ENCODE measurements around the gene AGAP1.

Gene AGAP1

DNA sequence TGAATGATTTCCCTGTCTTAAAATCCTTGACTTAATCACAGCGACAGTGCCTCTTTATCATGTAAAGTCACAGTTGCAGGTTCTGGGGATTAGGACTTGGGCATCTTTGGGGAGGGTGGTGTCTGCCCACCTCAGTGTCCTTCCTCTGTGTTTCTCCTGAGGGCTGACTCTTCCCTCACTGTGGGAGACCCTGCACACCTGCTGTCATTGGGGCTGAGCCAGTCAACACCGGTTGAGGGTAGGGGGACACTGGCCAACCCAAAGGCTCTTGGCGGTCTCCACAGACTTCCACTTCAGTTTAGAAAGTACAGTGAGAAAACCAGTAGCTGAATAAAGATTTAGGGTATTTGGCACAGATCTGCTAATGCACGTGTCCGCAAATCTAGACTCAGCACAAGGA, 36.9 kb downstream of the AGAP1 start:
- H3K4me3 ChIP-seq (ENCODE audit: low read depth, low read length) = no peak overlapping the region

DNA sequence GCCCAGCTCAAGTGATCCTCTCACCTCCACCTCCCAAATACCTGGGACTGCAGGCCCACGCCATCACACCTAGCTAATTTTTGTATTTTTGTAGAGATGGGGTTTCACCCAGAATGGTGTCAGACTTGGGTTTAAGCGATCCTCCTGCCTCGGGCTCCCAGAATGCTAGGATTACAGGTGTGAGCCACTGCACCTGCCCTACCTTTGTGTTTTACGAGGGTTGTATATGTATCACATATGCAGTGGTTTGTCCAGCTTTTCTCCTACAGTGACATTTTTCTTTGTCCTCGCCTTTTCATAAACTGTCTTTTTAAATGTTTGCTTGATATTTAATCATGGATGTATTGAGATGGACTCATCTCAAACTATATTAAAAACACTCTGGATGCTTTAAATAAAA, 38.5 kb downstream of the AGAP1 start:
- no peak overlapping the region for H3K4me3 ChIP-seq (ENCODE audit: low read depth, low read length)

DNA sequence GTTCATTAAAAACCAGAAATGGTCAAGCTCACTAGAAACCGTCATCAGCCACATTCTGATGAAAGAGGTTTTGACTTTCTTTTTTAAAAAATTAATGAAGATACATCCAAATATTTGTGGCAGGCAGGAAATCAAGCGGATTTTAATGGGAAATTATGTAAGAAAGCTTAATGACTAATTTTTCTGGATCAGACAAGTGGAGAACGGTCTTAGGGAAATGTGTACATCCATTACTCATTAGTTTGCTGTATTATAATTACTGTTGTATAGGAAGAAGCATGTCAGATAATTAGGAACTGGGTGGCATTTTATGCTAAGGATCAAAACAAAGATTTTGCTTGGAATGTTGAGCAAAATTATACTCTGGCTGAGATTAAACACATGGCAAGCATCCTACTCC, 39.4 kb downstream of the AGAP1 start:
- no peak overlapping the region for H3K4me3 ChIP-seq (ENCODE audit: low read depth, low read length)

DNA sequence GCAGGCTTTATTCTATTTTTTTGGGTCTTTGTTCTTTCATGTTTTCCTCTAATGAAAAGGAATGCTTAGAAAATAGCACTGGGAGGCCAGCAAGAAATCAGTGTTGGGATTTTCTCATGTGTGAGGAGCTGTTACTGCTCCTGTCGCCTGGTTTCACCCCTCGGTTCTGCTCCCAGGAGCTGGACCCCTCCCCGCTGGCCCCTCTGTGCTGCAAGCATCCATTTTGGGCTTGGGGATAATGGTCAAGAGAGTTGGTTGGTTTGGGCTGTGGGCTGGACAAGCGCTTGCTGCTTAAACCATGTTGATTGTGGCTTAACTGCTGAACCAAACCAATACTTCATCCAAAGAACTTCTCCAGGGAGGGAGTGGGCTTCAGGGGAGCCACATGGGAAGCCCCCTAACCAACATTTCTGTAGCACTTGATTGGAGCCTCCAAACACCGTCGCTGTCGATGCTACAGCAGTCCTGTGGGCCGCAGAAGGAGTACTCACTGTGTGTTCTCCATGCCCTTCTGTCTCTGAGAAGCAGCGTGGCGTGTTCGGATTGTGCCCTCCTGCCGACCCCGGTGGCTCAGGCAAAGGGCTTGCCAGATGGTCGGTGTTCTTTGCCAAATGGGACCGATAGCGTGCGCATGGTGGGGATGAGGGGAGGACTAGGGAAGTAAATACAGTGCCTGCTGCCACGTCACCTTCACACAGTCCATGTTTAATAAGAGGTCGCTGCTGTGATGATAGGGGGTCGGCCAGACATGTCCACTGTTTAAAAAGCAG, 40.0 kb downstream of the AGAP1 start:
- H3K4me3 ChIP-seq (ENCODE audit: low read depth, low read length) = no peak overlapping the region

DNA sequence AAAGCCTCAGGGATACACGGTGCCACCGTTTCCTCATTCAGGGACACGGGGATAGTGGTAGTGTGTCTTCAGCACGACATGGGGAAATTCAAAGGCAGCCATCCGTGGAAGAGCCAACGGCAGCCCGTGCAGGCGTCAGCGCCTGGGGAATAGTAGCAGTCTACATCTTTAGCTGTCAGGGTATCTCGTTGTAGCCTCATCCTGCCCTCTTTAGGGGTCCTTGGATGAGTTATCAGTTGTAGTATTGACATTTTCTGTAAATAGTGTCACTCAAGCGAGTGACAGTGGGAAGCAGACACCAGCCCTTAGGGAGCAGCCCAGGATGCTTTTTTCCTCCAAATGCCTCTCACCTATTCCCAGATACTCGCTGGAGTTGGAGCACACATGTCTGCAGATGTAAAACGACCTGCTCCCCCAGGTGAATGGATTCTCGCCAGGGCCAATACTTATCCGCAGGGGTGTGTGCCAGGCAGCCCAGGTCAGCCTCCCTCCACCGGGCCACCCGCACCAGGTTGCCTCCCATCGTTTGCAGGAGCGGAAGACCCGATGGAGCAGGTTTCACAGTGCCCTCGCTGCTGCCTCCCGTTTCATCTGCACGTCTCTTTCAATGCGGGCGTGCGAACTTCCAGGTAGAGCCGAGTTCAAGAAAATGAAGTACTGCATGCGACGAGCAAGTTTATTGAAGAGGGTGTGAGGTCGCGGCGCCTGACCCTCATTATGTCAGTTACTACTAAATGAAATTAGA, 41.0 kb downstream of the AGAP1 start:
- no peak overlapping the region for H3K4me3 ChIP-seq (ENCODE audit: low read depth, low read length)

DNA sequence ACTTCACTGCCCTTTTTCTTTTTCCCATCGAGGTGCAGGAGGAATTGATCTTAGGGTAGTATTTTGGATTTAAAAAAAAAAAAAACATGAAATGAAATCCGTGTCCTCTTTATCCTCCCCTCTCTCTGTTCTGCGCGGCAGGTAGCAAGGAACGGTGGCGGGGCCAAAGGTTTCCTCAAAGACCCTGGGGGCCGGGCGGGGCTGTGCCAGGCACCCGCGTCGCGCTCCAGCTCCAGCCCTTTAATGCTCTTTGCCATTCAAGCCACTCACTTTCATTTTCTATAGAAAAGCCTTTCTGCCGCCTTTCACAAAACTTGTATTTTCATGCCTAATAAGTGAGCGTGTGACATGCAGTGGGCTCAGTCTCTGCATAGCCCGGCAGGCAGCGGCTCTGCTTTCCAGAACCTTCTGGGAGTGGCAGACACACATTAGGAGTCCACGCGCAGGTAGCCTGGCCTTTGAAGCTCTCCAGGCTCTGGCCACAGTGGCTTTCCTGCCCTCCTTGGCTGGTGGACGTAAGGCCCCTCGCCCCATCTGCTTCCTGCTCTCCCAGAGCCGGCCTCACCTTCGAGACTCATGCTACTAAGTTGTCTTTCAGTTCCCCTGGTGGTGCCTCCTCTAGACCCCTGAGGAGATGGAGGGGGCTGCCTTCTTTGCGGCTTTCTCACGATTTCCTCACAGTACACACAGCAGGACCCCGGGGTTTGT, 41.7 kb downstream of the AGAP1 start:
- H3K4me3 ChIP-seq (ENCODE audit: low read depth, low read length) = no peak overlapping the region

DNA sequence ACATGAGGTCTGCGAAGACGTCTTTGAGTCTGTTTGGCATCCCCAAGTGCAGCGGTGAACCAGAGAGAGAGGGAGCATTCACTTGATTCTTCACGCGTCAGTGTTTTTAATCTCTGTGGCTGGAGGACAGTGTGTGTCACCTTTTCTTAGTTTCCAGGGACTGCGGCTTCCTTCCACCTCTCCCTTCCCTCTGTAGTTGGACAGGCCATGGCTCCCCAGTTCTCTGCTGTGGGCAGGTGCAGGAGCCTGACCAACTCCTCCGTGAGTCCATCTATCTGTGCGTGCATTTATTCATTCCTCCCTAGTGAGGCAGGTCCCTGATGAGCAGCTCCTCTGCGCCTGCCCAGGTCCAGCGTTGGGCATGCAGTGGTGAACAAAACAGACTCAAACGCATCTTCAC, 42.9 kb downstream of the AGAP1 start:
- no peak overlapping the region for H3K4me3 ChIP-seq (ENCODE audit: low read depth, low read length)

DNA sequence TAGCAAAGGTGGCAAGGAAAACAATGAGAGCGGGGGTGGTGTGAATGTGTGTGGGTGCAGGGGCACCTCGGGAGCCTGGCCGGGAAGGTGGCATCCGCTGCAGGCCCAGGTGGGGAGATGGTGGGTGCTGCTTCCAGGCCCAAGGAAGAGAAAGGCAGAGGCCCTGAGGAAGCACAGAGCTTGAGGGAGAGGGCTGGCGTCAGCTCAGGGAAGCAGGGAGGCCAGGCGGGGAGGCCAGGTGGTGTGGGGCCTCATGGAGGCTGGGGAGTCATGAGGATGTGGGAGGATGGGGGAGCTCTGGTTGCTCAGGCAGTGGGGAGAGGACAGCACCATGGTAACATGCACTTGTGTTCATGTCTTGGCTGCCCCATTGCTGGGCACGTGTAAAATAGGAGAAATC, 43.3 kb downstream of the AGAP1 start:
- H3K4me3 ChIP-seq (ENCODE audit: low read depth, low read length) = no peak overlapping the region

DNA sequence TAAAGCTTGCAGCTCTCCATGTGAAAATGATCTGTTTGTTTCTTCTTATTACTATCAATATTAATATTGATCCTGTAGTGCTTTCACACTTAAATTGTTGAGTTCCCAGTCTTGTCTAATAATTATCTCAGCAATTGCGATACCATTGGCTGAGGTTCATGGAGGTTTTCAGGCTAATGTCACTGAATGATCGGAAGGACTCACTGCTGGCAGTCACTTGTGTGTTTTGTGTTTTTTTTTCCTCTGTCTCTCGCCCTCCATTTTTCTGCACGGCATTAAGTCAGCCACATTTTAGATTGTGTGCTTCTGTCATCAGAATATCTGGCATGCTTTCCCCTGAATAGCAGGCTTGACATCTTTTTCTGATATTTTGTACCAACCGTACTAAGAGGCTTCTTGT, 43.7 kb downstream of the AGAP1 start:
- H3K4me3 ChIP-seq (ENCODE audit: low read depth, low read length) = no peak overlapping the region

DNA sequence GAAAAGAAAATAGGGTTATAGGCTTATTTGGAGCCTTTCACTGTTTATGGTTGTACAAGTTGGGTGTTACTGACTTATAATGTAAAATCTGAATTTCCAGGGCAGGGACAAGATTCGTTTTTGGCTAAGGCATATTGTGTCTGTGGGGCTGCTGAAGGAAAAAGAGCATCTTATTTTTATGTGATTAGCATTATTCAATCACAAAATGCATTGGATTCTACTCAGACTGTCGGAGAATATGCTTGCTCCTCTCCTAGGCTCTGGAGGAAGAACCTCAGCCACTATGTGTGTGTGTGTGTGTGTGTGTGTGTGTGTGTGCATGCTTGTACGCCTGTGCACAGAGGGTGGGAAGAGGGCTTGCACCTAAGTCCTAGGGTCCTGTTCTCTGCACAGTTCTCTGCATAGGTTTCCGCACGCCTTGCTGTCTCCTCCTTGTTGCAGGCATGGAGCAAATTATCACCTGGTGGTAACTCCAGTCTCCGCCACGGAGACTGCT, 44.3 kb downstream of the AGAP1 start:
- no peak overlapping the region for H3K4me3 ChIP-seq (ENCODE audit: low read depth, low read length)

DNA sequence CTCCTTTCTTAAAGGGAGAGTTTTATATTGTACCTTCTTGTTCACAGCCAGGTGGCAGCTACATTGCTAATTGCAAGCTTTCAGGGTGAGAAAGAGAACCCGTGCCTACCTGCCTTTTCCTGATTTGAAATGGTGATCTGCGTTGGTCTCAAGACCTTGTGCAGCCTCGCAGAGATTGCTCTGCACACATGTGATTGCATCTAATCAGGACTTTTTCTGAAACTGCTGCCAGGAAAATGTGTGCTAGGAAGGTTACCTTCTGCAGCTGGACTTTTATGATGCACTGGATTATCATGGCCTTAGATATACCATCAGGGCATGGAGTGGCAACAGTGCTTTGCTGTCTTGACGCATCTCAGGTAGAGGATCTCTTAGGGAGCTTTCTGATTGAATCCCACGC, 45.1 kb downstream of the AGAP1 start:
- no peak overlapping the region for H3K4me3 ChIP-seq (ENCODE audit: low read depth, low read length)

DNA sequence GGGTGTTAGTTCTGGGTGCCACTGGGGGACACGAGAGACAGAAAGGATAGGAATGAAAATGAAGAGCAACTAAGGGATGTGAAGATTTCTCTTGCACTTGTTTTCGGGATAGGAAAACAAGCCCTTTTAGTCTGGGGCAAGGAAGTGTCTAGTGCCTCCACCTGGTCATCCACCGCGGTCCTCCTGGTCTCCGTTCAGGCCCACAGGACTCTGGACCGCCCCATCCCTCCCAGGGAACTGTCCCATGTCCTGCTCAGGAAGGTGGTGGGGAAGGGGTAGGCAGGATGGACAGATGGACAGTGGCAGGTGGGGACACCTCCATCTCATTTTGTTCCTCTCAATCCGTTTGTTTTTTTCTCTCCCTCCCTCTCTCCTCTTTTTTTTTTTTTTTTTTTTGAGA, 45.9 kb downstream of the AGAP1 start:
- H3K4me3 ChIP-seq (ENCODE audit: low read depth, low read length) = no peak overlapping the region

DNA sequence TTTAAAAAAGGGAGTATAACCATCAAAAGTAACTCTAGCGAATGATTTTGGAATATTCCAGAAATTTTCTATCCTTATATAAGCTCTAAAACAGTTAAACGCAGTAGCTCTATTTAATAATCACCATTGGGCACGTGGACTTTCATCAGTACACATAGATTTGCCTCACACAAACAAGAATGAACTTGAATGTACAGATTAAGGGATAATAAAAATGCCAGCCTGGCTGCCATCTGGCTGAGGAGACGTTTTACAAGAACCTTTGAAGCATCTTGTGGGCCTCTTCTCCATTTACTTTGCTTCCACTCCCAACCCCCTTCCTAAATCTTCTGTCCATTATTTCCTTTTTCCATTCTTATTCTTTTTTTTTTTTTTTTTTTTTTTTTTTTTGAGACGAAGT, 47.2 kb downstream of the AGAP1 start:
- H3K4me3 ChIP-seq (ENCODE audit: low read depth, low read length) = no peak overlapping the region

DNA sequence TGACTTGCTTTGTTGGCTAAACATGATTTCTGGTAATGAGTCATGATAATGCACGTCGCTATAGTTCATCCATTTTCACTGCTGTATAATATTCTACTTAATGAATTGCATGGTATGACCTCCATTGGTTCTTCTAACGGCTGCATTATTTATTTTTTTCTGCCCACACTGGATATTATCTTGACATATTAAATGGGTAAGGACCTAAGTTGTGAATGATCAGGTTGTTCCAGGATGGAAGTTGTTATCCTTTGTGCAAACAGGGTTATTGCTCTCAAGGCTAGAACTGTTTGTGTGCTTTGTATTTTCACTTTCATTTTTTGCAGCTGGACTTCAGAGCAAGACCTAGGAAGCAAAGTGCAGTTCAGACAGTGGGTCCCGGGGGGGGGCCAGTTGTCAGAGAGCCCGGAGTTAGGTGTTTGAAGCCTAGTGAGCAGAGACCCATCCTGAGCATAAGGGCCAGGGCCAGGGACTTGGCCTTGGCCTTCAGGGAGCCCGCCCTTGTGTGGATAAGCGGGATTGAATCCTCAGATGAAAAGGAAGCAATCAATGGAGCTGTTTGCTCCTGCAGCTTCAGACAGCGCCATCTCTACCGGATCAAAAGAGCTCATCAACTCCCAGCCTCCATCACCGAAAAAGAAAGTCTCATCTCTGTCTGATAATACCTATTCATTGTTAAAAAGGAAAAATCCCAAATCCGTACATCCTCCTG, 48.2 kb downstream of the AGAP1 start:
- no peak overlapping the region for H3K4me3 ChIP-seq (ENCODE audit: low read depth, low read length)

DNA sequence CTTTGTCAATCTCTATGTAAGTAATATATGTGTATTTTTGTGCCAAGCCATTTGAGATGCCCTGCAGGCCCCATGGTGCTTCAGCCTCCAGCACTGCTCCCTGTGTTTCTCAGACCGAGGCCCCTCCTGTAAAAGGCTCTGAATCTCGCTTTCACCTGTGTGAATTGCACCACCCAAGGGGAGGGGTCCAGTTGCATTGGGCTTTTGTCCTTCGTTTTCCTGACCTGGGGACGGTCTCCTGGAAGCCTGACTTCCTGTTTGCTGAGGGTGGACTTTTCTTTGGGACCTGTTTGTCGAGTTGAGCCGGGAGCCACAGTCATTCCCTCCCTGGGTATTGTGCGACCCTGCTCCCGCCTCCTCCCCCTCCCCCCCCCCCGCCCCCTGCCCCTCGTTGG, 48.9 kb downstream of the AGAP1 start:
- no peak overlapping the region for H3K4me3 ChIP-seq (ENCODE audit: low read depth, low read length)

DNA sequence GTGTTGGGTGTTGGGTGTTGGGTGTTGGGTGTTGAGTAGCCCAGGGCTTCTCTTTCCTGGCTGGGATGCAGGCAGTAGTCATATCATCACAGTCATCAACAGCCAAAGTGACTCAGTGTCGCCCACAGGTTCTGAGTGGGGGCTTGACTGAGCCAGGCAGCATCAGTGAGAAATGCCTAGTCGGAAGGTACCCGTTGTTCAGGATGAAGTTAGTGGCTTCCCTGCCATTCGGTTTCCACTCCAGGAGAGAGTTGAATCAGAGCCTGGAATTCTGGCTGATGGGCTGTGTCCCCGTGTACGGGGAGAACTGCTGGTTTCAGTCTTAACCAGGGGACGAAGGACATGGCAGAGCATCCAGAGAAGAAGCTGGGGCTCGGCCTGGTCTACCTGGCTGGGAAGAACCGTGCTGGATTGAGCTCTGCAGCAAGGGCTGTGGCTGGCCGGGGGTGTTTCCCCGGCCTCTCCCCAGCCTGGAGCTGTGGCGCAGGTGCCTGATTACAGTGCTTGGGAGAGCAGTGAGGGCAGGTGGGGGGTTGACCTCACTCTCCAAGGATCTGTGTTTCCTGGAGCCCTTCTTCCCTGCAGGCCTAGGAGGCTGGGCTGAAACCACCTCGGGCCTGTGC, 49.4 kb downstream of the AGAP1 start:
- no peak overlapping the region for H3K4me3 ChIP-seq (ENCODE audit: low read depth, low read length)

DNA sequence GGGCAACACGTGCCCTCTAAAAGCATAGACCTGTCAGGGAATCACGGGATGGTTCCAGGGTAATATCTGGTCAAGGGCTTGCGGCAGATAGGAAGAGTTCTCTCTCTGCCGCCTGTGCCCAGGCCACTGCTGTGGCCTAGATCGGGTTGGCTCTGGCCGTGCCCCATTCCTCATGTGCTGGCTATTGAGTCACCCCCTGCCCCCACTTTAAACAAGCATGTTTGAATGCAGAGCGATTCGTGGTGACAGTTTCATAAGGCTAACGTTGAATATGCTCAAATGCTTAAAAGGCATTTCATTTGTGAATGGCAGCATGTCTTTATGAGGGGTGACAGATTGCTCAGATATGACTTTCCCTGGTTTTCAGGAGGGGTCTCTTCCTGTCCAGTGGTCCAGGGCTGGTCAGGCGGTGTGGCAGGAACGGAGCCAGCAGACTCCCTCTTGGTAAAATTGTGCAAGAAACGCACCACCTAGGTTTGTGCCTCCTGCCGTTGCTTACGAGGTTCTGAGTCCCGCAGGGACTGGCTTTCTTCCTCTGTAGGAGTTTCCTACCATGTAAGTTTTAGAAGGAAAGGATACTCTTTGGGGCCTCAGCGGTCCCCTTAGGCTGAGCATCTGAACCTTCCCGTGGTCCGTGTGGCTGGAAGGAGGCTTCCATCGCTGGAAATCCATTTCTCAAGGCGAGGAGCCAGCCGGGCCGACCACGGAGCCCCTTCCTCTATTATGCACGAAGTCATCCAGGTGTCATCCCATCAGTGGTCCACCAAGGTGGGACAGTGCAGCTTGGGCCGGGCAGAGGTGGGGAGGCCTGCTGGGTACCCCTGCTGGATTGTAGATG, 50.2 kb downstream of the AGAP1 start:
- H3K4me3 ChIP-seq (ENCODE audit: low read depth, low read length) = no peak overlapping the region

DNA sequence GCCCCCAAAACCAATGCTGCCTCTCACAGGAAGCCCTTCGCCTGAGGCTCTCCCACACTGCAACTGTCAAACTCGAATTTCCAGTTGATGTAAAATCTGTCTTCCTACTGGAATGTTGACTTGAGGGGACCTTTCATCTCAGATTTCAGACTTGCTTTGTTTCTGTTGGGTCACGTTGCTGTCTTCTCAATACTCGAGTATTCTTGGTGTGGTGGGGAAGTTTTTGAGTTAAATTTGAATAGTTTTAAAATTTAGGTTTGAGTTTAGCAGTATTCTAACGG, 50.8 kb downstream of the AGAP1 start:
- no peak overlapping the region for H3K4me3 ChIP-seq (ENCODE audit: low read depth, low read length)

DNA sequence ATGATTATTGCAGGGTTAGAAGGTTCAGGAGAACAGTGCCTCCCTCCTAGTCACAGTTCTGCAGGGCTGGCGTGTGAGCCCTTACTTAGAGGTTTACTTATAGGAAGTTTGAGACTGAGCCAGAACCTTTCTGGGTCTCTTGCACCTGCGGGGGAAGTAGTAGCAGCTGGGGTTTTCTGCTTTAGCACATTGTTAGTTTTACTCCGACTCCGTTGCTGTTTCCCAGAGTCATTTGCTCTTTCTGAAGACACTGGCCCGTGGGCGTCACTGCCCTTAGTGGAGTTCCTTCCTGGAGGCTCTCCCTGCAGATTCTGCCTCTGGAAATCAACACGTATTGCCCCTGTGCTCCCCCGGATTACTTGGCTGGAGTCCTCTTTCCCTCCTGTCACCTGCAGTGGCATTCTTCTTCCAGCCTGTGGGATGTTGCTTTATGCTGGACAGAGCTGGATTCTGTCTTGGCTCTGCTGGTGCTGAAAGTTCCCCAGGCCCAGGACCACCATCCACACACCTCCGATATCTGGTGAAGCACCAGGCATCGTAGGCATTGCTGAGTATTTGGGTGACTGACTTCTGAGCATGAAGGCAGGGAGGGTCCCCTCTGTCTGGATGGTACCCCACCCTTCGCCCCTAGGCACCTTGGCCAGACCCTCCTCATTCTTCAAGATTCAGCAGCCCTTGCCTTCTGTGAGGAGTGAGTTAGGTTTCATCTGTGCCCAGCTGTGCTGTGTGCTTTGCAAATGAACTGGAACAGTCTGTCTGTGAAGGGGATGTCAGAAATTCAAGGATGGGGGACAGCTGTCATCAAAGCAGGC, 51.7 kb downstream of the AGAP1 start:
- H3K4me3 ChIP-seq (ENCODE audit: low read depth, low read length) = no peak overlapping the region

DNA sequence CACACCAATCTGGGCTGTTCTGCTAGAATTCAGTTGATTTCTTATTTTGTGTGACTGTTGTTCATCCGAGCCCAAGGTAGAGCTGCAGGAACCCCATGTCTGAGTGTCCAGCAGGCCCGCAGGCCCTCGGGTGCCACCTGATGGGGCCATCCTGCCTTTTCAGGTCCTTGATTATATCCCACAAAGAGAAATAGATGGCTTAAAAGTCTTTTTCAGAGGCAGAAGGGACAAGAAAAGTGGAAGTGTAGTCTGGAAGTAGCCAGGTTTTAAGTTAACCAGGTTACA, 52.2 kb downstream of the AGAP1 start:
- H3K4me3 ChIP-seq (ENCODE audit: low read depth, low read length) = no peak overlapping the region

Data from iPS-11a (cell line).